Activated naive CD4-positive, alpha-beta T cell treated with anti-CD3 and anti-CD28 coated beads, Interleukin-2, amount 10 ng/mL, durations not matched to agents 7 days and 5 days (primary cell): Measurements from ENCODE around the gene GOT1.

Experiments used
- CTCF ChIA-PET: fragments of 350-600 bp; sonication (Branson Sonifier 250); formaldehyde crosslinking; loops from one replicate; lab custom pipeline; 2021; ENCODE audit warnings: antibody characterized with exemption; lab: Charles Lee
- DNase-seq: peaks from one replicate; pipeline ENCODE4 v3.0.0-alpha.2; 2020
- H3K27ac Mint-ChIP-seq: one replicate; pipeline ENCODE4 v1.8.0; 2021; ENCODE audit warnings: mild to moderate bottlenecking, moderate library complexity, mixed read lengths
- H3K27me3 Mint-ChIP-seq: one replicate; pipeline ENCODE4 v1.8.0; 2021; ENCODE audit warnings: mild to moderate bottlenecking, mixed read lengths
- H3K36me3 Mint-ChIP-seq: one replicate; pipeline ENCODE4 v1.8.0; 2021; ENCODE audit warnings: mixed read lengths
- H3K4me1 Mint-ChIP-seq: one replicate; pipeline ENCODE4 v1.8.0; 2021; ENCODE audit warnings: mixed read lengths
- H3K4me3 Mint-ChIP-seq: one replicate; pipeline ENCODE4 v1.8.0; 2021; ENCODE audit warnings: mild to moderate bottlenecking, moderate library complexity, mixed read lengths
- H3K9me3 Mint-ChIP-seq: one replicate; pipeline ENCODE4 v1.8.0; 2021; ENCODE audit warnings: mixed read lengths

GOT1 gene

DNA sequence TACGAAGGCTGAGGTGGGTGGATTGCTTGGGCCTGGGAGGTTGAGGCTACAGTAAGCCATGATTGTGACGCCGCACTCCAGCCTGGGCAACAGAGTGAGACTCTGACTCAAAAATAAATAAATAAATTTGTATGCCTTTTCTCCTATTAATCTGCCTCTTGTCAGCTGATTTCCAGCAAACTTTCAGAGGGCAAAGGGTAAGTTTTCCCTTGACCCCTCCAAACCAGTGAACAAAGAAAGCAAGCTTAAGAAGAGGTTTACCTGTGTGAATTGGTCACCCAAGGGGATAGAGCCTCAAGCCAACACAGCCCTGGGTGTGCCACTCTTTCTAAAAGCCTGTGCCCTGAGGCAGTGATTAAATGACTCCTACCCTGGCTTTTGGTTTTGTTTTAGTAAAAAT lies 30.8 kb downstream of the GOT1 start:
- H3K27me3 Mint-ChIP-seq, result no peaks in the 10 kb centered on the region
- DNase-seq, result no peak
- H3K36me3 Mint-ChIP-seq, result peaks cover 10% of the 10 kb centered on the region
- H3K27ac Mint-ChIP-seq, result no peak overlapping the region
- no peak overlapping the region for H3K4me3 Mint-ChIP-seq
- H3K9me3 Mint-ChIP-seq, result no peaks in the 10 kb centered on the region
- H3K4me1 Mint-ChIP-seq, result peaks cover 7% of the 10 kb centered on the region
- CTCF ChIA-PET, result interaction anchor here (1.2 to 1.4 kb wide), 2 partner anchors 37 to 213 kb away, joined by 3 to 4 read pairs; no protein-coding TSS in a partner anchor

DNA sequence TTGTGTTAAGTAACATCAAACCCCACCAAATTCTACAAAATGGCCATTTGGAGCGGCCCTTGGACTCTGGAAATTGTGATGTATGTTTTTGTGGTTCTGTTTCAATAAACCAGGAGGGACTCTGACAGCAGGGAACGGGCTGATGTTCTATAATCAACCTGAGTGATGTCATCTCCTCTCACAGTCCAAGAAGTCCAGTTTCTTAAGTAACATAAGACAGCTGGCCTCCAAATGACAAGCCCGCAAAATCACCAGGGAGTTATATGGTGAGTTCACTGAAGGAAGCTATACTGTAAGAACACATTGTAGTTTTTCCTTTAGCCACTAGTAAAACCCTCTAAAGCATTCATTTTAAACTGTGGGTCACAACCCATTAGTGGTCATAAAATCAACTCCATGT lies 34.0 kb downstream of the GOT1 start:
- peaks cover 14% of the 10 kb centered on the region for H3K4me1 Mint-ChIP-seq
- no peaks in the 10 kb centered on the region for H3K9me3 Mint-ChIP-seq
- CTCF ChIA-PET, result interaction anchor here (1.4 kb wide), 1 partner anchor 40 kb away, joined by 4 read pairs; no protein-coding TSS in a partner anchor
- no peak overlapping the region for H3K4me3 Mint-ChIP-seq
- no peak overlapping the region for H3K27ac Mint-ChIP-seq
- peaks cover 4% of the 10 kb centered on the region for H3K36me3 Mint-ChIP-seq
- no peak for DNase-seq
- peaks cover 5% of the 10 kb centered on the region for H3K27me3 Mint-ChIP-seq

DNA sequence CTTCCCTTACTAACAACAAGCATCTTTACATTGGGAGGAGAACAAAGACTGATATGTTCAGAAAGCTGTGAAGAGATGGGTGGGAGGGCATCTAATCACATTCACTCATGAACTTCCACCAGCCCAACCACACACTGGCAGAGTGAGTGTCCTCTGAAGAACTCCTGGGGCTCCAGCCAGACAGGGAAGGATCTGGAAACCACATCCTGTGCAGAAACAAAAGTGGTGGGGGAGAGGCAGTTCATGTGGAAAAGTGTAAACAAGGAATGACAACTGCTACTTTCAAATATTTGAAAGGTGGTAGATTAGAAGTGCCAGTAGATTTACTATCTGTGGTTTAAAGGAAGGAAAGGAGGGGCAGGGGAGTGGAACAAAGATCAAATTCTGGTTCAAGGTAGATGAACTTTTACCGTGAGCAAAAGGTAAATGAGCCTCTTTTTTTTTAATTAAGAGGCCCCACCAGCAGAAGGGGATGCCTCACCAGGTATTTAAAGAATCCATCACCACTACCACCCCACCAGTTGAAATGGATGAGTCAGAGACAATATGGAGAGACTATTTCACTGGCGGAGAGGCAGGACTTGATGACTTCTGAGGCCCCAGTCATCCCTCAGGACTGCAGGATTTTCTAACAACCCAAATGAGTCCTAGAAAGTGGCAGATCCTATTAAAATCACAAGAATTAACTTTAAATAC lies 34.5 kb downstream of the GOT1 start:
- H3K4me1 Mint-ChIP-seq, result peaks cover 14% of the 10 kb centered on the region
- H3K9me3 Mint-ChIP-seq, result no peaks in the 10 kb centered on the region
- no peak overlapping the region for H3K4me3 Mint-ChIP-seq
- peaks cover 5% of the 10 kb centered on the region for H3K27me3 Mint-ChIP-seq
- DNase-seq, result no peak
- CTCF ChIA-PET, result interaction anchor here (1.4 kb wide), 1 partner anchor 40 kb away, joined by 4 read pairs; no protein-coding TSS in a partner anchor
- no peak overlapping the region for H3K27ac Mint-ChIP-seq
- H3K36me3 Mint-ChIP-seq, result peaks cover 4% of the 10 kb centered on the region

DNA sequence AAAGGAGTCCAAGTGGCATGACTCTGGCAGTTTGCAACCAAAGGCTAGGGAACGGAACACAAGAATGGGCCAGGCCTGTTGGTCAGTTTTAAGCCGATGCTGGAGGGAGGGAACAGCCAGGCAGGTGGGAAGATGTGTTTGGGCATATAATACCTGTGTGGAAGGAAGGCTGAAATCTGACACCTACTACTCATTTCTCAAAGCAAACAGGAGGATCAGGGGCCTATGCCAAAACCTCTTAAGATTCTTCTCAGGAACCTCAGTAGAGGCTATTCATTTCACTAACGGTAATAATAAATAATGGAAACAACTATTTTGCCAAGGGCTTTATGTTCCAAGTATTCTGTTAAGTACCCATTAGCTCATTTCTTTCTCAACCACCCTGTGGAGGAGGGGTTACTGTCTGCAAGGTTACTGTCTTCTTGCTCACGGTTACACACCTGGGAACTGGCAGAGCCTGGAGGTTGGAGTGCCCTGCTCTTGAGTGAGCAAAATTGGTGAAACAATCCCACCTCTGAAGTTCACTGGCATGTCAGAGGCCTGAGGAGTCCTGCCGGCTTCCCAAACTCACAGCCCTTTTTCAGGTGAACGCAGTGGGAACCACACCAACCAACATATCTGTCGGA lies 35.5 kb downstream of the GOT1 start:
- Mint-ChIP-seq H3K9me3 (no peaks in the 10 kb centered on the region), H3K36me3 (peaks cover 4% of the 10 kb centered on the region), H3K4me3 (no peak overlapping the region), H3K4me1 (peaks cover 14% of the 10 kb centered on the region), H3K27me3 (peaks cover 5% of the 10 kb centered on the region), H3K27ac (no peak overlapping the region)
- CTCF ChIA-PET, result no interaction called here
- DNase-seq, result no peak

DNA sequence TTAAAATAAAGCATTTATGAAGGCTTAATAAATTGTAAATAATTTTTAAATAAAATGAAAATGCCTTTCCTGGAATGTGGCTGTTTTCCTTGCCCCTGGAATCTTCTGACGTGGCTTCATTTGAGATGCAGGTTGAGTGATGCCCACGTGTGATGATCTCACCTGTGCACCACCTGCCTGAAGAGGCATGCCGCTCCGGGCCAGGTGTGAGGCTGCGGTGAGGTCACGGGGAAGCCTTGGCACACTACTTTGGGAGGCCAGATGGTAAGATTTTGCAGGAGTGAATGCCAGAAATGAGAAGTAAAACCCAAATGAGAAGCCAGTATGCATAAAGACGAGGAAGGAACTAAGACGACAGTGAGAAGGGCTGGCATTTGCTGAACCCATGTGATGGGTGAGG lies 36.2 kb downstream of the GOT1 start:
- Mint-ChIP-seq H3K36me3 (peaks cover 3% of the 10 kb centered on the region), H3K4me1 (peaks cover 14% of the 10 kb centered on the region), H3K27me3 (peaks cover 5% of the 10 kb centered on the region), H3K9me3 (no peaks in the 10 kb centered on the region), H3K4me3 (no peak overlapping the region), H3K27ac (no peak overlapping the region)
- DNase-seq, result no peak
- CTCF ChIA-PET, result interaction anchor here (1.5 to 2.8 kb wide), 2 partner anchors 10 to 317 kb away, joined by 3 to 11 read pairs; no protein-coding TSS in a partner anchor

DNA sequence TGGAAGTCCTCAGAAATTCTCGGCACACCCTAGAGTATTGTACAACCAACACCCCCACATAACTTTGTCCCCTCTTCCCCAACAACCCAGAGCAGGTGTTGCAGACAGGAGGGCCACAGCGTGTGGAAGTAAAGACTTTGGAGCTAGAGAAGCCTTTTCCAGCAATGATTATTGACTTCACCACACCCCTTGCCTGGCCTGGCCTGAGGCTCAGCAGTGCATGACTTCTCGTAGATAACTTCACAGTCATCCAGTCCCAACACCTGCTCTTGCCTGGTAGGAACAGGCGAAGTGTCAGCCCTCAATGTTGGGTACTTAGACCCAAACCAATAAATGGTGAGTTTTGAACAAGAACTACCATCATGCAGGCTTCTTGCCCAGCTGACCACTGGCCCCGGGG lies 36.7 kb downstream of the GOT1 start:
- no peak overlapping the region for H3K4me3 Mint-ChIP-seq
- H3K9me3 Mint-ChIP-seq, result no peaks in the 10 kb centered on the region
- CTCF ChIA-PET, result interaction anchor here (1.5 to 2.8 kb wide), 2 partner anchors 10 to 318 kb away, joined by 3 to 11 read pairs; no protein-coding TSS in a partner anchor
- no peak overlapping the region for H3K27ac Mint-ChIP-seq
- H3K36me3 Mint-ChIP-seq, result no peaks in the 10 kb centered on the region
- no peak for DNase-seq
- peaks cover 14% of the 10 kb centered on the region for H3K4me1 Mint-ChIP-seq
- H3K27me3 Mint-ChIP-seq, result peaks cover 7% of the 10 kb centered on the region

DNA sequence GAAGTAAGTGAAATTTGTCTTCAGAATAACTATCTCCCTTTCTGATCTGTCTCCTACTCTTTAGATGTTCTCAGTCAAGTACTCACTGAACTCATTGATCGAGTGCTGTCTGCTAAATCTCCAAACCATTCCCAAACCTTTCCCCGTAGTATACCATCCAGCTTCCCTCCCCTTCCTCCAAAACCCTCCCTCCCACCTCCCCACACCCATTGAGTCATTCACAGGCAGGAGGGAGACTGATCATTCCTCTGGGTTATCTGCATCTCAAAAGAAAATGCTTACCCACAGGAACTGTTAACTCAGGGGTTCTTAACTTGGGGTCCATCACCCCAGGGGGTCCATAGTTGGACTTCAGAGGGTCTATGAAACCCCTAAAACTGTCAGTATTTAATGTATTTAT lies 37.4 kb downstream of the GOT1 start:
- DNase-seq, result no peak
- Mint-ChIP-seq H3K4me1 (peaks cover 14% of the 10 kb centered on the region), H3K27me3 (peaks cover 8% of the 10 kb centered on the region), H3K4me3 (no peak overlapping the region), H3K36me3 (no peaks in the 10 kb centered on the region), H3K9me3 (no peaks in the 10 kb centered on the region), H3K27ac (no peak overlapping the region)
- CTCF ChIA-PET, result interaction anchor here (1.0 to 2.8 kb wide), 5 partner anchors 11 to 318 kb away, joined by 3 to 11 read pairs (median 4); partner anchors contain the start of gene GOT1

DNA sequence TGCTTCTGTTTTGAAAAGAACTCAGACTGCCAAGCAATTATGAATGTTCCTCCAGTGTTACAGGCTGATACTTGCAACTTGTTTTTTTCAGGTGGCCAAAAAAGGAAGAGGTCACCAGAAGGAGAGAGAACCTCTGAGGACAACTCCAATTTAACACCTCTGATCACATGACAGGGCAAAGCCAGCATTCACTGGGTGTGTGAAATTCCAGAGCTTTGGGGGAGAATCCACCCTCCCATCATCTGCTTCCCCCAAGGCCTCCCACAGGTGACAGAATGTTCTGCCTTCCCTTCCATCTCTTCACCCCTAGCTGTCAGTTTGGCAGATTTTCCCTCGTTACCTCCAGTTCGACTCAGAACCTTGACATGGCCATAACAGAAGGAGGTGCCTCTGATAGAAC lies 39.1 kb downstream of the GOT1 start:
- peaks cover 18% of the 10 kb centered on the region for H3K27me3 Mint-ChIP-seq
- no peak for DNase-seq
- peaks cover 14% of the 10 kb centered on the region for H3K4me1 Mint-ChIP-seq
- H3K9me3 Mint-ChIP-seq, result no peaks in the 10 kb centered on the region
- H3K27ac Mint-ChIP-seq, result no peak overlapping the region
- no peak overlapping the region for H3K4me3 Mint-ChIP-seq
- CTCF ChIA-PET, result interaction anchor here (0.9 to 2.8 kb wide), 10 partner anchors 8 to 320 kb away, joined by 3 to 11 read pairs (median 4); no protein-coding TSS in a partner anchor
- H3K36me3 Mint-ChIP-seq, result no peaks in the 10 kb centered on the region

DNA sequence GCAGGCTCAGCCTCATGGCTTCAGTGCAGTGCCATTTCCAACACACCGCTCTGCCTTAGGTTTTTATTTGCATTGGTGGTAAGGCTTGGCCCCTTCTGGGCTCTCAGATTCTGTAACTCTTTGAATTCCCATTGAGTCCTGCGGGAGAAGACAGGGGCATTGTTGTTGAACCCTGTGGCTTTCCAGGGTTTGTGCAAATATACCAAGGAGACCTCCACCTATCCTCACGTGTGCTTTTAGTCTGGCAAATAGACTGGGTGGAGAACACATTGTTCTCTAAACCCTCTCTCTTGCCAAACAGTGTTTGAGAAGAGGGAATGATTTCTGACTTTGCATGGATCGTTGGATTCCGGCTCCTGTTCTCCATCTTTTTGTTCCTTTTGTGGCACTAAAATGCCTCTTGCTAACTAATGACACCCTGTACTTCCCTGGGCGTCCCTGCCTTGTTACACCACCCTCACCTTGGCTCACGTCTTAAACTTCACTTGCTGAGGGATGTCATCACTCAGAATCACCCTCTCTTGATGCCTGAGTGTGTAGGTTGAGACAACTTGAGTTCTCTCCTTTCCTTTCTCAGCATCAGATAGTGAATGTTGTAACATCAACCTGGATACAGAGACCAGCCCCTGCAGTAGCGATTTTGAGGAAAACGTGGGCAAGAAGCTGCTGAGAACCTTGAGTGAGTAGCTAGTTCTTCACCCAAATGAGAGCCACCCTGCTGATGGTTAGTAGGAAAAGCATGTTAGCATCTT lies 40.5 kb downstream of the GOT1 start:
- no peak for DNase-seq
- CTCF ChIA-PET, result interaction anchor here (1.0 to 1.6 kb wide), 2 partner anchors 42 to 170 kb away, joined by 3 to 4 read pairs; no protein-coding TSS in a partner anchor
- Mint-ChIP-seq H3K36me3 (no peaks in the 10 kb centered on the region), H3K27me3 (peaks cover 18% of the 10 kb centered on the region), H3K4me1 (peaks cover 7% of the 10 kb centered on the region), H3K27ac (no peak overlapping the region), H3K4me3 (no peak overlapping the region), H3K9me3 (no peaks in the 10 kb centered on the region)

DNA sequence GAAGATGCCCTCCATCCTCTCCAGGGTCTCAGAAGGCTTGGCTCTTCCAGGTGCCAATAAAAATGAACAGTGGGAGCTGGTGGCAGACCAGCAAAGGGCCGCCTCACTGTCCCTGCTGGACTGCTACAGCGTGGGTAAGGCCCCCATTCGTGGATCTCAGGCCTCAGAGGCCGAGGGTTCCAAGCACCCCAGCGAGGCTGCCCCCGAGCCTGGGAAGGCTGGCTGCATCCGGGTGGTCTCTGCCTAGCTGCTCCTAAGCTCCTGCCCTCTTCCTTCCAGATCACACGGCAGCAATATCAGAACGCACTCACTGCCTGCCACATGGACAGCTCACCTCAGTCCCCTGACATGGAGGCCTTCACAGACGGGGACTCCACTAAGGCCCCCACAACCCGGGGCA lies 42.9 kb downstream of the GOT1 start:
- Mint-ChIP-seq H3K27me3 (peaks cover 16% of the 10 kb centered on the region), H3K4me3 (no peak overlapping the region), H3K36me3 (no peaks in the 10 kb centered on the region), H3K9me3 (no peaks in the 10 kb centered on the region), H3K27ac (no peak overlapping the region), H3K4me1 (peaks cover 3% of the 10 kb centered on the region)
- no peak for DNase-seq
- CTCF ChIA-PET, result interaction anchor here (1.0 to 1.3 kb wide), 2 partner anchors 173 to 225 kb away, joined by 3 read pairs; no protein-coding TSS in a partner anchor

DNA sequence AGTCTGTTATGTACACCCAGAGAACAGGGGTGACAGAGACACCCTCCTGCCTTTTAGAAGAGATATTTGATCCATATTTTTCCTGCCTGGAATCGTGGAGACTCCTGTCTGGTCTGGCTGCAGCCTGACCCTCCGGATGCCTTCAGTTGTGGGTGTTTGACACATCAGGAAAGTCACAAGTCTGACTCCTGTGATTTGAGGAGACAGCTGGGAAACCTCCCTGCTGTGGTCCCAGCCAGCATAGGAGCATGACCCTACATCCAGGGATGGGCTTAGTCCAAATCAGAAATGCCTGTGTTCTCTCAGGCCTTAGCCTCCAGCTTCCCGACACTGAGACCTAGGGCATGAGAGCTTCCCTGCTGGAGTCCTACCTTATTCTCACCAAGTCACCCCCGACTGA lies 43.4 kb downstream of the GOT1 start:
- H3K27ac Mint-ChIP-seq, result no peak overlapping the region
- peaks cover 13% of the 10 kb centered on the region for H3K27me3 Mint-ChIP-seq
- no peak overlapping the region for H3K4me3 Mint-ChIP-seq
- no peaks in the 10 kb centered on the region for H3K9me3 Mint-ChIP-seq
- CTCF ChIA-PET, result interaction anchor here (1.3 kb wide), 1 partner anchor 226 kb away, joined by 3 read pairs; no protein-coding TSS in a partner anchor
- H3K36me3 Mint-ChIP-seq, result no peaks in the 10 kb centered on the region
- no peak for DNase-seq
- no peaks in the 10 kb centered on the region for H3K4me1 Mint-ChIP-seq

DNA sequence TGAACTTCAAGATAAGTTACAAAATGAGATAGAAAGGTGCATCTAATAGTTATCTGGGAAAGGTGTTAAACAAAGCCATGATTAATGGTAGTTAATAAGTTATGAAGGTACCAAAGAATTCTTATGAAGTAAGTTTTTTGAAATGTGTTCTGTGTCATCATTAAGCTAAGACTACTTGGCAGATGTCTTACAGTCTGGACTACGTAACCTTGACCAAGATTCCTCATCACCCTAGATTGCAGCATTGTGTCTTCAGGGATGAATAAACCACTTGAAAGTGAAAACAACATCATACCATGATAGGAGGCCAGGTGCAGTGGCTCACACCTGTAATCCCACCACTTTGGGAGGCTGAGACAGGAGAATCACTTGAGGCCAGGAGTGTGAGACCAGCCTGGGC lies 48.2 kb downstream of the GOT1 start:
- H3K27ac Mint-ChIP-seq, result no peak overlapping the region
- no peaks in the 10 kb centered on the region for H3K4me1 Mint-ChIP-seq
- CTCF ChIA-PET, result no interaction called here
- H3K27me3 Mint-ChIP-seq, result peaks cover 14% of the 10 kb centered on the region
- H3K36me3 Mint-ChIP-seq, result no peaks in the 10 kb centered on the region
- H3K4me3 Mint-ChIP-seq, result no peak overlapping the region
- DNase-seq, result no peak
- H3K9me3 Mint-ChIP-seq, result no peaks in the 10 kb centered on the region

DNA sequence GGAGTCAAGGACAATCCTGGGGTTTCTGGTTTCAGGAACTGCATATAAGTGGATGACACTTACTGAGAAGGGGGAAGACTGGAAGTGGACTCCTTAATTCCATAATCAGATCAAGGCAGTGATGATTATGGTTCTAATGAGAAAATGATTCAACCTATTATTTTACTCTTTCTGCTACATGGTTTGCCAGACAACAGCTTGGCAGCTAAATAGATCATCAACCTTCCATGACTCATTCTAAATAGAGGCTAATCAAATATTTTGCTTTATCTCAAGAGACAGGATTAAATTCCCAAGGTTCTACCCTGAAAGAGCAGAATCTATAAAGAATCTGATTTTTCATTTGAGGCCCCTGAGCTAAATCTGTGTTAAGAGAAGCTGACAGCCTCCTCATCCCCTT lies 55.0 kb downstream of the GOT1 start:
- CTCF ChIA-PET, result no interaction called here
- Mint-ChIP-seq H3K27me3 (peaks cover 48% of the 10 kb centered on the region), H3K4me1 (peaks cover 8% of the 10 kb centered on the region), H3K36me3 (no peaks in the 10 kb centered on the region), H3K4me3 (no peak overlapping the region), H3K27ac (no peak overlapping the region), H3K9me3 (no peaks in the 10 kb centered on the region)
- DNase-seq, result no peak

DNA sequence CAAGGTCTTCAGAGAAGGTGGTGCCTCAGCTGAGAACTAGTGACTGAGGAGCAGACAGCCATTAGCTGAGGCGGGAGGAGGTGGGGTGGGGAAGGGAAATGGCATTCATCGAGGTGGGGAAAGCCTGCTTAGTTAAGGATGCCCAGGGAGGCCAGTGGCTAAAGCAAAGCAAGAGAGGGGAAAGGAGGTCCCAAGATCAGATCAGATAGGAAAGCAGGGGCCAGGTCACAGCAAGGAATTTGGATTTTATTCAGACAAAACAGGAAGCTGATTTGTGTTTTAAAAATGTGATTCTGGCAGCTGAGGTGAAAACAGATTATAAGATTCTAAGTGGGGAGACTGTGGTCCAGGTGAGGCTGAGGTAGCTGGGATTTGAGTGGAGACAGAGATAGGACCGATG lies 55.5 kb downstream of the GOT1 start:
- peaks cover 51% of the 10 kb centered on the region for H3K27me3 Mint-ChIP-seq
- CTCF ChIA-PET, result no interaction called here
- no peaks in the 10 kb centered on the region for H3K9me3 Mint-ChIP-seq
- no peak for DNase-seq
- H3K36me3 Mint-ChIP-seq, result no peaks in the 10 kb centered on the region
- peaks cover 8% of the 10 kb centered on the region for H3K4me1 Mint-ChIP-seq
- no peak overlapping the region for H3K27ac Mint-ChIP-seq
- H3K4me3 Mint-ChIP-seq, result no peak overlapping the region
